HG03060 (cell line): Measurements from ENCODE around the gene GPRC6A.
A peak's percentile ranks its signal among the peaks of the same experiment; 100 is the strongest.
"Not testable (repeated sequence)": the region's sequence is repeated elsewhere in the genome, so short reads cannot be mapped to it uniquely, and the experiment has no call there.

Experiments used
- ATAC-seq: cut with Tn5 transposase; IDR thresholded peaks from one replicate; pipeline ENCODE4 v1.9.1; 2021; ENCODE audit warnings: low read depth, moderate number of reproducible peaks; ENCODE audit not compliant: unreplicated experiment

Gene GPRC6A

DNA sequence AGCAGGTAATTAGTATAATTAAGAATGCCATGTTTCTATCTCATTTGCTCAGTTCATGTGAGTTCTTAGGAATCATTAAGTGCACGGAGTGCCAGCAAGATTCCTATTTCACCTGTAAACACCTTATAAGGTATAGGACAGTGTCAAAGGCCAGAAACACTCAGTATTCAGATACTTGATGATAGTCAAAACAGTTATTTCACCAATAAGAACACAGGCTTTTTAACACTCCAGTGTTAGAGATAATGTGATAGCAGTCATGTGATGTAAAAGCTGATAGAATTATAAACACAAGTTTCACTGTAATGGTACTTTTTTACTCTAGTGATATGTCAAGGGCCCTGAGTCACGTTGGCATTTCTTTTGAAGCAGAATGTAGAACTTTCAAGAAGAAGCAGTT is at the start of gene GPRC6A:
Gene GPRC6A, minus strand, starts transcription at position 101 of the 400 bp plus-strand sequence. Its CDS starts 70 bp downstream, at position 31.
- ATAC-seq: no peak

DNA sequence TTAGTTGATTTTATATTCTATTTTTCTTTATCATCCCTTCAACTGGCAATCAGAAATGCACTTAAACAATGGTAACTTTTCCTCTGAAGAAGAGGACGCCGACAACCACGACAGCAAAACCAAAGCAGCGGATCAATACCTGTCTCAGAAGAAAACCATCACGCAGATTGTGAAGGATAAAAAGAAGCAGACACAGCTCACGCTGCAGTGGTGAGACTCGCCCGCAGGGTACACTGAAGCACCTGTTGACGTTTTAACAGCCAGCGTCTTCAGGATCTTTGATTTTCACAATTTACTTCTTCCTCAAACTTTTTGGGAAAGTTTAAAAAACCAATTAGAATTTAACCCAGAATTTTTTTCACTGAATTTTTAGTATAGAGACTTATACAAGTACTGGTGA is 48.9 kb upstream of the GPRC6A start:
- ATAC-seq: no peak

- no peak for ATAC-seq
These were observed 48.0 kb upstream of the GPRC6A start, which contains the start of gene RFX6 for GRCh38 chr6:116876635-116877611. Gene RFX6 (plus strand): TSS chr6:116877242. CDS start chr6:116877276, 34 bp downstream.

DNA sequence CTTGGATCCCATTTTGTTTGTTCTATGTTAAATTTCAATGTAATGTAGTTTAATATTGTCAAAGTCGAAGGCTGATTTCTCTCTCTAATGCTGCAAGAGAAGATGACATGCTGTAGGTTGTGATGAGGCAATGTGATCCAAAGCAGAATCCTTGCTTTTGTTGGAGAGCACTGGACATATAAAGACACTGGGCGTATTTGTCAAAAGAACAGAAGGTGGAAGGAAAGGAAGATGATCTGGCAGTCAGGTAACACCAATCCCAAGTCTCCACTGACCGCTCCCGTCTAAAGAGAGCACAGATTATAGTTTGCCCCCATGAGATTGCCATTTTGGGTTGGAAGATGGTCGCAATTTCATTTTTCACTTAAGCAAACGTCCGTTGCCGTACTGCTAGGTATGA is 47.2 kb upstream of the GPRC6A start:
- no peak for ATAC-seq

- ATAC-seq: no peak
These were observed 43.9 kb upstream of the GPRC6A start for GRCh38 chr6:116872771-116873170.

GRCh38 chr6:116866281-116866871 is 37.5 kb upstream of the GPRC6A start:
- peak; percentile 52 for ATAC-seq

DNA sequence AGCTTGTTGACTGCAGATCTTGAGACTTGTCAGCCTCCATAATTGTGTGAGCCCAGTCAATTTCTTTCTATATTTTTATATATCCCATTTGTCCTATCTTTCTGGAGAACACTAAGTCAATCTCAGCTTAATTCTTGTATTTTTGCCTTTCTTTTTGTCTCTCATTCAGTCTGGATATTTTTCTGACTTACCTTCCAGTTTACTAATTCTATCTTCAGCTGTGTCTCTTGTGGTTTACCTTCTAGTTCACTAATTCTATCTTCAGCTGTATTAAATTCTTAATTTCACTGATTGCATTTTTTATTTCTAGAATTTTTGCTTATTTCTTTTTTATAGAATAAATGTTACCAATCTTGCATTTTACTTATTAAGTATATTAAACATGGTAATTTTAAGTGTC is 30.4 kb upstream of the GPRC6A start:
- ATAC-seq: no peak

DNA sequence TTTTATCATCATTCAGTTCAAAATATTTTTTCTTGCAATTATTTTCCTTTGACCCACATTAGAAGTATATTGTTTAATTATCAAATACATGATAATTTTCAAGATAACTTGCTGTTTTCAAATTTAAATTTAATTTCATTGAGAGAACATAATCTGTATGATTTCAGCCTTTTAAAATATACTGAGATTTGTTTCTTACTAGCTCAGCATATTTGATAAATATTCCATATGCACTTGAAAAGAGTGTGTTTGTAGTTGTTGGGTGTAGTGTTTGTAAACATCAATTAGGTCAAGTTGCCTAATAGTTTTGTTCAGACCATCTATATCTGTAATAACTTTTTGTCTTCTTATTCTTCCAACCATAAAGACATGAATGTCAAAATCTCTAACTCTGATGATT is 29.2 kb upstream of the GPRC6A start:
- no peak for ATAC-seq

GRCh38 chr6:116847227-116847626 is 18.3 kb upstream of the GPRC6A start:
- ATAC-seq: peak; percentile 60

- no peak for ATAC-seq
These were observed 13.6 kb upstream of the GPRC6A start for GRCh38 chr6:116842459-116842858.

GRCh38 chr6:116840091-116840490 is 11.2 kb upstream of the GPRC6A start:
- ATAC-seq: no peak

DNA sequence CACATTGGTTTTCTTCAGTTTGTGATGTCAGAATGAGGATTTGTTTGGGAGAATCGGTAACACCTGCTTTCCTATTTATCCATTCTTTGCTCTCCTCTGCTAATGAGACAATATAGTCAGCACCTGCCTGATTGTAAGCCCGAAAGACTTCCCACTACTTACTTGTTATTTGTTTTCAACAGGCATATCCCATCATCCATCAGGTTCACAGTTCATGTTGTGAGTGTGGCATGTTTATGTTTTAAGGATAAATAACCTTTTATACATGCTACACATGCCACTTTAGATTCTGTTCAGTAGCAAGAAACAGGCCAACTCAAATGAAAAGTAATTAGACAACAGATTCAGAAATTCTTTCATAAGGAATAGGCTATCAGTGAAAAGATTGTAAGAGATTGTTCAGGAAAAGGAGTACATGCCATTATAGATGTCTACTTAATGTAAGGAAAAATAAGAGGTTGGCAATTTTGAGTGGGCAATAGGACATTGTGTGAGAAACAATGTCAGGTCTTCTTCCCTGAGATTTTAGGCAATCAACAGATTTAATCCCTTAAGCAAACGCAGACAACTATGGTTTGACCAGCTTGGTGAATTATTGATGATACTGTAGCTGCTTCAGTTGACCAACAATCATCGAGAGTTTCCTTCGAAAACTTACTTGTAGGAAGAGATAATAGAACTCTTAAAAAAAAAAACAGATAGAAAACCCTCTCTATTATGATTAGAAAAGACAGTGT is 7.9 kb upstream of the GPRC6A start:
- no peak for ATAC-seq

DNA sequence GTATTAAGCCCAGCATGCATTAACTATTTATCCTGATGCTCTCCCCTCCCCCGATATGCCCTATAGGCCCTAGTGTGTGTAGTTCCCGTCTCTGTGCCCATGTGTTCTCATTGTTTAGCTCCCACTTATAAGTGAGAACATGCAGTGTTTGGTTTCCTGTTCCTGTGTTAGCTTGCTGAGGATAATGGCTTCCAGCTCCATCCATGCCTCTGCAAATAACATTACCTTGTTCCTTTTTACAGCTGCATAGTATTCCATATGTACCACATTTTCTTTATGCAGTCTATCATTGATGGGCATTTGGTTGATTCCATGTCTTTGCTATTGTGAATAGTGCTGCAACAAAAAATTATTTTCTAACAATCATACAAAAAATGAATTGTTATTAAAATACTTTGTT is 5.6 kb upstream of the GPRC6A start:
- not testable (repeated sequence) for ATAC-seq

GRCh38 chr6:116827561-116828240 is 1.2 kb downstream of the GPRC6A start:
- no peak for ATAC-seq

- ATAC-seq: not testable (repeated sequence)
These were observed 12.5 kb downstream of the GPRC6A start for GRCh38 chr6:116816336-116816735.

DNA sequence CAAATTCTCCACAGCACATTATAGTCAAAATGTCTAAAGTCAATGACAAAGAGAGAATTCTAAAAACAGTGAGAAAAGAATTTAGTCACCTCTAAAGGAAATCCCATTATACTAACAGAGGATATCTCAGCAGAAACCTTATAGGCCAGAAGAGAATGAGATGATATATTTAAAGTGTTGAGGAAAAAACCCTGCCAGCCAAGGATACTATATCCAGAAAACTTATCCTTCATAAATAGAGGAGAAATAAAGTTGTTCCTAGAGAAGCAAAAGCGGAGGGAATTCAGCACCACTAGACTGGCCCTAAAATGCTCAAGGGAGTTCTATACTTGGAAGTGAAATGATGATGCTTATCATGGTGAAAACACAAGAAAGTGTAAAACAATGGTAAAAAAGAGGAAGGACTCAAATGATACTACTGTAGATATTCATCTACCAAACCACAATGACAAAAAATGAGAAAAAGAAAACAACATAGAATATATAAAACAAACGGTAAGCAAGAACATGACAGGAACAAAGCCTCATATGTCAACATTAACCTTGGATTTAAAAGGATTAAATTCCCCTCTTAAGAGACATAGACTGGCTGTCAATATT is 16.7 kb downstream of the GPRC6A start:
- no peak for ATAC-seq

GRCh38 chr6:116801971-116802370 is 26.9 kb downstream of the GPRC6A start:
- no peak for ATAC-seq

GRCh38 chr6:116799945-116800344 is 28.9 kb downstream of the GPRC6A start:
- ATAC-seq: no peak

- ATAC-seq: no peak
These were observed 31.3 kb downstream of the GPRC6A start for GRCh38 chr6:116797585-116797984.

DNA sequence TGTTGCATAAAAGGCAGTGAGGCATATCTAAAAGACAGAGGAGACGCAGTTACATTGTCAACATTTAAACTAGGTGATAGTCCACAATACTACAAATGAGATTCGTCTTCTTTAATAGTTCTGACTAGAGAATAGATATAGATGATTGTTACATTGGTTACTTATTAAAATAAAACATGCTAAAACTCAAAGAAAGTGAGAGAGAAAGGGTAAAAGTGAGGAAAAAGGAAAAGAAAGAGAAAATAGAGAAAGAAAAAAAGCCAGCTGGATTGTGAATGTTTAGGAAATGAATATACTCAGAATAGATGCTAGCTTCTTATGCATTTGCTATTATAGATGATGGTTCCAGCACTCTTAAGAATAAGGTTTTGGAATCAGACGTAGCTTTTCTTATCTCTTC is 35.7 kb downstream of the GPRC6A start:
- ATAC-seq: no peak
